Activated CD4-positive, CD25-positive, alpha-beta regulatory T cell treated with anti-CD3 and anti-CD28 coated beads, Interleukin-2, amount 50 U/mL, for 24 hours (primary cell): ENCODE data around the gene MRPL19.
A peak's percentile ranks its signal among the peaks of the same experiment; 100 is the strongest.

Experiments used
- ATAC-seq, 2 donors: fragments of 150-1000 bp; cut with Tn5 transposase; one replicate each; pipeline ENCODE4 v1.10.0; 2021; ENCODE audit warnings: mild to moderate bottlenecking in 1 of 2, moderate library complexity in 1 of 2

MRPL19 gene

DNA sequence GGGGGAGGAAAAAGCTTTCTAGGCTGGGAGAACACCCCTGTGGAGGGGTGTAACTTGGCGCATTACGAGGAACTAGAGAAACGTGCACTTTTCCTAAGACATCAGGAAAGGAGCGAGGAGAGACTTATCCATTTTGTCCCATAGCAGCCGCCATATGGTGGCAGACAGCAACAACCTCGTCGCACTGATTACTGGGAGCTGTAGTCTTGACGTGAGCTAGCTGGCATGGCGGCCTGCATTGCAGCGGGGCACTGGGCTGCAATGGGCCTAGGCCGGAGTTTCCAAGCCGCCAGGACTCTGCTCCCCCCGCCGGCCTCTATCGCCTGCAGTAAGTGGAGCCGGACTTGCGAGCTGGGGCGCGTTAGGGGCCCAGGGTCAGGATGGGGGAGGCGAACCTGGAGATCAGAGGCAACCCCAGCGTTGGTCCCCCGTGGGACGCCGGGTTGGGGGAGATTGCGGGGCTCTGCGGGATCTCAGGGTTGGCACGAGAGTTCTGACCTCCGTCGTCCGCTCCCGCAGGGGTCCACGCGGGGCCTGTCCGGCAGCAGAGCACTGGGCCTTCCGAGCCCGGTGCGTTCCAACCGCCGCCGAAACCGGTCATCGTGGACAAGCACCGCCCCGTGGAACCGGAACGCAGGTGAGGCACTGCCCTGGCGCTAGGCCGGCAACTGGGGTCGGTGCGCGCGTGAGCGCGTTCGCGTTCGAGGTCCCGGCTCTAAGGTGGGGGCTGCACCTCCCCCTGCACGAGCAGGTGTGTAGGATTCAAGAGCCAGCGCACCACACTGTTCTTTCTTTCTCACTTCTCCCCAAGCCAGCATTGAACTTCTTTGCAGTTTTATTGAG lies at the start of gene MRPL19:
Gene MRPL19, plus strand, starts transcription at position 201 of the 843 bp plus-strand sequence. Its CDS starts 25 bp downstream, at position 226.
- peak; percentile 93 to 97 for ATAC-seq

DNA sequence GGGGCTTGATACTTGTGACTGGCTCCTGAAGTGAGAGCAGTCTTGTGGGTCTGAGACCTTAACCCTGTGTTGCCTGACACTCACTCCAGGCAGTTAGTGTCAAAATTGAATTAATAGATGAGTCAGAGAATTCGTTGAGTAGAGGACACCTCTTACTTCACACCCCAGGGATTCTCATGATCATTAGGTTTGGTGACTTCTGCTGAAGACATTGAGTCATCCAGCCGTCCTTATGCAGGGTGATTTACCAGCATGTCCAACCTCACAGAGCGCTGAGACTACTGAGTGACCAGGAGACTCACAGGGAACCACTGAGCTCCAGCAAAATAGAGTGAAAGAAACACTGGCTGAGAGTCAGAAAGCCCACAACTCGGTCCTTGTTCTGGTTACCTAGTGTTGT lies 49.8 kb upstream of the MRPL19 start:
- no peak for ATAC-seq

DNA sequence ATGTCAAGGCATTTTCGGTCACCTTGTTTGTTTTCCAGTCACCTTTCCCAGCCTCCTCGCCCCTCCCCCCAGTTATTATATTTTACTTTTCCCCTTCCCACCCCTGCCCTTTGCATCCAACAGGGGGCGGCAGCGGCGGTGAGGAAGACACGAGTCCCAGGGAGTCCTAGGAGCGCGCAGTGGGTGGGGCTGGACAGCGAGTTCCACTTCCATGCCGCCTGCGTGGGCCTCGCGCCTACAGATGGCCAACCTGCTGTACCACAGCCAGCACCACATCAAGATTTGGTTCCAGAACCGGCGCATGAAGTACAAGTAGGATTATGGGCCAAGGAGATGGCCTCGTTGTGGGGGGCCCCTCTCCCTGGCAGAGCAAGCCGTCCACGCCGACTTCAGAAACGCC lies 48.6 kb upstream of the MRPL19 start:
- ATAC-seq: no peak

- no peak for ATAC-seq
These were observed 47.9 kb upstream of the MRPL19 start for GRCh38 chr2:75598589-75599155.

- ATAC-seq: no peak
These were observed 46.0 kb upstream of the MRPL19 start for GRCh38 chr2:75600461-75601011.

DNA sequence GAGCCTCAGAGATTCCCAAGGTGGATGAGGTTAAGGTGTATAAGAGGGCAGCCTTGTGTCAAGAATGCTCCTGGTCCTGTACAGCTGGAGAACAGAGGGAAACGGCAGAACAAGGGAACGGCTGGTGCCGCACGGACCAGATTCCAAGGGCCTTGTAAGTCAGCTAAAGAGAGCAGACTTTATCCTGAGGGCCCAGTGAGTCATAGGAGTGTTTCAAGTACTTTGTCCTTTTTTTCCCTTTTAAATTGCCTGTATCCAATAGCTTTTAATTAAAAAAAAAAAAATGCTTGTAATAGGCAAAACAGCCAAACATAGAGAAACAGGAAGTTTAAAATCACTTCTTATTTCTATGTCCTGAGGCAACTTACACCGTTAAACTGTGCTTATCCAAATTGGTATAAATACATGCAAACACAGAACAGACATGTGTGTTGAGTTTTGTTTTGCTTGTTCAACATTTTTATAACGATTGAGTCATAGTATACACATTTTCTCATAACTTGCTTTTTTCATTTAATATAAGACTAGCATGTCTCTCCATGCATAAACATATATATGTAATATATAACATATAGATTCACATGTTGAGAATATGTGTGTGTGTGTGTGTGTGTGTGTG lies 43.8 kb upstream of the MRPL19 start:
- ATAC-seq: no peak

- no peak for ATAC-seq
These were observed 43.1 kb upstream of the MRPL19 start for GRCh38 chr2:75603477-75603876.

DNA sequence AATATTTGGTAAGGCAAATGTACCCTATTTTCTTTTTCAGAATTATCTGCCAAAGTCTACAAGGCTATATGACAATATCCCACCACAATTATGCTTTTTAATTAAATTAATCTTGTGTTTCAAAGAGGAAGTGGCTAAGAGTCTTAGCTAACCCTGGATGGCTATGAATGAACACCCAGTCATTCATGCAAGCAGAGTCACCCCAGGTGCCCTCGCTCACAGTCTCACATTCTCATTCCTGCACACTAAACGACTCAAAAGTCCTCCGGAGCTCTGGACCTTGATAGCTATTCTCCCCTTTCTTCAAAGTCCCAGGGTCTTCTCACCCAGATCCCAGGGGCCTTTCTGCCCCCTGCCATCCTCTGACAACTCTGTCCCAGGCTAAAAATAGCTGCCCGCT lies 42.1 kb upstream of the MRPL19 start:
- ATAC-seq: no peak

DNA sequence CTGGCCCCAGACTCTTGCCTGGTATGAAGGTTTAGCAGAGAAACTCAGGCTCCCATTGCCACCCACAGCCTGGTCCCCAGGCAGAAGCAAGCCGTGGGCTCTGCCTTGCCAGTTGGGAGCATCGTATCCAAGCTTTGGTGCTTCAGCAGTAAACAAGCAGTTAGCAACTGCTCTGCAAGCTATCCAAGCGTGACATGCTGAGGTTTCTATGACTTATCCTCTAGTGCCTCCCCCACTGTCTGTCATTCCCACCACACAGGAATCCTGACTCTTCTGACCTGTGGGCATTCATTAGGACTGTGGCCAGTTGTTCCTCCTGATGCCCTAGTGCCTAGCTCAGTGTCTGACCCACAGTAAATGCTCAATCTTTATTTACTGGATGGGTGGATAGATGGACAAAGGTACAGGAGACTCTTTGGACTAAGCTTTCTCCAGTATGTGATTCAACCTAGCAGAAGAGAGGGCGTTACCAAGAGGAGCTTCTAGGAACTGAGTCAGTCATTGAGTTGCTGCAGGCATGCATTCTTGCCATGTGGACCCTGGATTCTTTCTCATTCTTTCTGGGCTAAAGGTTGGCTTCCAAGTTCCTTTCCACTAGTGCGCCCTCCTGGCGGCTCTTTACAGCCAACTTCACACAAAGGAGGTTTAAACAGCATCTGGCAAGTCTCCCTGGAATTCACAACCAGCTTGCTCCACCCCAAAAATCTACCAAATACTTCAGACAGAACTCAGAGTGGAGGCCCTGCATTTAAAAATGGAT lies 40.6 kb upstream of the MRPL19 start:
- ATAC-seq: no peak

DNA sequence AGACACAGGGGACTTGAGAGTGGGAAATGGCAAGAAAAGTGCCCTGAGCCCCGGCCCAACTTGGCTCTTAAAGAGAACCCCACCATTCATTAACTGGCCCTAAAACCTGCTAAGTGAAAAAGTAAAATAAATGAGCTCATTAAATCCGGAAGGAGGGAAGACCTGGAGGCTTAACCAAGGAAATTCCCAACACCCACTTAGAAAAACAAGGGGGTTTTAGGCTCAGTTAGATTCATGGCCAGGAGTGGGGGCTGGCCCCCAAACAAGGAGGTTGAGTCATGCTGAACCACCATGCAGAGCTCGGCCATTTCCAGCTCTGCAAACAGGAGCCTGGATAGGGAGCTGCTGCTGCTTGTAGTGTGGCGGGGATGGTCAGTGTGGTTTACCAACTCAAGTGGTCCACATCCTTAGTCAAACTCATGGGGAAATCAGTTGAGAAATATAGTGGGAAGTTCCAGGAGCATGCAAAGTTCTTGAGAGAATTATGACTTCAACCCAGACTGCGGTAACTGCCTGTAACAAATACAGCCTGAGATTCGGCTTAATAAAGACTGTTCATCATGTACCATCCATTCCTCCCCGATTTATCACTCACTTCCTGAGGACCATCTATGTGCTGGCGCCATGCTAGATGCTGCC lies 39.7 kb upstream of the MRPL19 start:
- ATAC-seq: no peak

DNA sequence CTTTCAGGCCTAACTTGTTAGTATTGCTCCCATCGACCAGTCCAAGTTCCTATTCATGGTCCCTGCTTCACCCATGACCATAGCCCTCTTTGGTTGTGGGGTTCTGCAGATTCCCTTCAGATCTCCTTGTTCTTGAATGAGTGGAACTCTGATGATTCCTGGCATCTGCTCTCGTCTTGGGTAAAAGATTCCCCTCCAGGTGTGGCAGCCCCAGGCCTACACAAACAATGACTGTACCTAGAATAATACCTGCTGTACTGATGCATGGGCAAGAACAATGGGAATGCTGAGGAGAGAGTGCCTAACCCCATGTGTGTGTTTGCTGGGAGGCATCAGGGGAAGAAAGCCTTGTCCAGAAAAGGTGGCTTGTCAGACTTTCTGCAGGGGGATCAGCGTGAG lies 39.2 kb upstream of the MRPL19 start:
- no peak for ATAC-seq

DNA sequence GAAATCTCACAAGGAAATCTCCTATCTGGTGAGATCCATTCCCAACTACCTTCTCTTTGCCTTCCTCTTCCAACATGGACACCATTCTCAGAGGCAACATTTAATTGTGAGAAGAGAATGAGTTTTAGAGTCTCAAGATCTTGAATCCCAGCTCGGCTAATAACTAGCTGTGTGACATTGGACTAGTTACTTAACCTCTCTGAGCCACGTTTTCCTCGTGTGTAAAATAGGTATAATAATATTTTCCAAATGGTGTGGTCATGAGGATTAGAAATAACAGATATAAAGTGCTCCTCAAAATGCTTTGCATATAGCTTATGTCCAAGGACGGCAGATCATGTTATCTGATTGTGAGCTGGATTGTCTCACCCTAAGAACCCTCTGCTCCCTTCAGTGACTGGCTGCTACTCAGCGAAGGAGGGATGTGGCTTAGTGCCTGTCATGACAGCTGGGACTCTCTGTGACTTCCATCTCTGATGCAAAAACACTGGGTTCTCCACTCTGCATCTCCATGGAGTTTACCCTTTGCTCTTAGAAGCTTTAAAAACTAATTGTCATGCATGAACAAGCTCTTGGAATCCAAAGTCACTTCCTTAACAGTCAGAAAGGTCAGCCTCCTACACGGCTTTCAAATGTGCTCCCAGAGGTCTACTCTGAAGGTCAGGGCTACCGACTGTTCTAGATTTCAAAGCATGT lies 38.4 kb upstream of the MRPL19 start:
- ATAC-seq: no peak

DNA sequence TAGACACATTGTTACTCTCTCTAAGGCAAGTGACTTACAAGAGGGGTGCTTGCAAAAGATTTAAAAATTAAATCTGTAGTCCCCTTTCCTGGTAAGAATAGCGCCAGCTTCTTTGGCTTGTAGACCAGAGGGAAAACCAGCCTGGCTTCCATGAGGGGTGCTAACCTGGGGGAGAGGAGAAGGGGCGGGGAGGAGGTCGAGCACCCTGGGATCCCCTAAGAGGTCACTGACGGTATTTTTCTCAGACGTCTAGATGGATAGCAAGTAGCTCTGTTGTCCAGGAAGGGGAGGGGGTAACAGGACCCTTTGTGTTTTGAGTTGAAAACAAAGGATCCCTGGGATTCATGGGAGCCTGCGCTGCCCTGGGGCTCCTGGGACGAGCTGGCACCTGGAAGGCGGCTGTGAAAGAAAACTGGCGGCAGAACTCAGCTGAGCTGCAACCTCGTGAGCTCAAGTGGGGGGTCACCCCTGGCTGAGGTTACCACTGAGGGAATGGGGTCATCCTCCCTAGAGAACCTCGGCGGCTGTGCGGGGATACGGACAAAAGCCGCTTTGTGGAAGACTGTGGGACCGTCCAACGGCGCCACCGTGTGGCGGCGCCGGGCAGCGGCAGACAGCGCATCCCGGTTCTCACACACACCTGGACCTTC lies 37.8 kb upstream of the MRPL19 start:
- ATAC-seq: peak; percentile 54 to 59

- ATAC-seq: no peak
These were observed 37.3 kb upstream of the MRPL19 start for GRCh38 chr2:75609334-75609689.

GRCh38 chr2:75609937-75610508 lies 36.6 kb upstream of the MRPL19 start:
- no peak for ATAC-seq

- ATAC-seq: no peak
These were observed 35.9 kb upstream of the MRPL19 start for GRCh38 chr2:75610671-75611070.

DNA sequence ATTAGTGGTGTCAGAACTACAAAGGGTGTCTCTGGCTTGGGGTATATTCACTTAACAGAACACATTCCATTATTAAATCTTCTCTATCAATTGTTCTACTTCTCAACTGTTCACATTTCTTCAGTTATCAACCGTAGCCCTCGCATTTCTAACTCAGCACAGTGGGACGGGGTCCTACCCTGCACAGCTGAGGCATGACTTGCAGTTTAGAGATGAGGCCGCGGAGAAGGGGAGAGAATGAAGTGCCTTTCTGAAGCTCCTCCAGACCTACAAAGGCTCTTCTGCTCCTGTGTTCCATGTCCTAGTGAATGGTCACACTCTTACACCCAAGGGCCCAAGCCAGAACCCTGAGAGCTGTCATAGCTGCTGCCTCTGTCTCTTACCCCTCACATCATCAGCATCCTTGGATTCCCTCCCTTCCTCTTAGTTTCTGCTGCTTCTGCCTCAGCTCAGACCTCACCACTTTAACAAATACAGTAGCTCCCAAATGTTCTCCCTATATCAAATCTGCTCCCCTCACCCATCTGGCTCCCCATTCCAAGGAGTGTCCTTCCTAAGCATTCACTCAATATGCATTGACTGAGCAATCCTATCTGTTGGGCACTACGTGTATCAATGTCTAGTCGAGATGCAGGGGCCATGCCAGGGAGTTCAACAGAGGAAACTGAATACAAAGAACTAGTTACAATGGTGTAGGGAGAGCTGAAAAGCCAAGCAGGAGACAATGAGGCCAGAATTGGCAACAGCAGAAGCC lies 34.3 kb upstream of the MRPL19 start:
- no peak for ATAC-seq

GRCh38 chr2:75612862-75613243 lies 33.7 kb upstream of the MRPL19 start:
- ATAC-seq: no peak

- ATAC-seq: no peak
These were observed 32.4 kb upstream of the MRPL19 start for GRCh38 chr2:75614162-75614651.

GRCh38 chr2:75616406-75616805 lies 30.2 kb upstream of the MRPL19 start:
- no peak for ATAC-seq
